ENCODE data around the gene SRP14.
A peak's percentile ranks its signal among the peaks of the same experiment; 100 is the strongest.
"Not testable (repeated sequence)": the region's sequence is repeated elsewhere in the genome, so short reads cannot be mapped to it uniquely, and the experiment has no call there.

SRP14 gene

GRCh38 chr15:40038638-40039543, at the start of gene SRP14:
SRP14 (minus strand) TSS chr15:40039181; CDS start chr15:40039116, 65 bp downstream.
- peak; percentile 83 to 86 for DNase-seq

- no peak for DNase-seq
Observed at GRCh38 chr15:40087991-40088928, 49.3 kb upstream of the SRP14 start.

GRCh38 chr15:40087068-40087810, 48.3 kb upstream of the SRP14 start:
- DNase-seq = no peak

- DNase-seq = no peak
Observed at GRCh38 chr15:40085266-40085665, 46.3 kb upstream of the SRP14 start.

GRCh38 chr15:40084650-40085049, 45.7 kb upstream of the SRP14 start:
- no peak for DNase-seq

- no peak for DNase-seq
Observed at GRCh38 chr15:40082195-40082883, 43.4 kb upstream of the SRP14 start.

- DNase-seq = peak in 1 of 2 experiments; percentile 43
Observed at GRCh38 chr15:40081691-40082194, 42.8 kb upstream of the SRP14 start.

- DNase-seq = no peak
Observed at GRCh38 chr15:40080847-40081246, 41.9 kb upstream of the SRP14 start.

GRCh38 chr15:40080104-40080503, 41.1 kb upstream of the SRP14 start:
- DNase-seq = no peak

GRCh38 chr15:40079456-40079855, 40.5 kb upstream of the SRP14 start:
- DNase-seq = no peak

- DNase-seq = no peak
Observed at GRCh38 chr15:40075298-40076044, 36.5 kb upstream of the SRP14 start.

GRCh38 chr15:40074656-40075055, 35.7 kb upstream of the SRP14 start:
- not testable (repeated sequence) for DNase-seq

- not testable (repeated sequence) for DNase-seq
Observed at GRCh38 chr15:40073716-40074490, 34.9 kb upstream of the SRP14 start.

GRCh38 chr15:40072216-40072990, 33.4 kb upstream of the SRP14 start:
- no peak for DNase-seq

- no peak for DNase-seq
Observed at GRCh38 chr15:40070608-40071218, 31.7 kb upstream of the SRP14 start.

GRCh38 chr15:40070166-40070557, 31.2 kb upstream of the SRP14 start:
- DNase-seq = no peak

- DNase-seq = no peak
Observed at GRCh38 chr15:40069178-40070165, 30.5 kb upstream of the SRP14 start.
